ENCODE data around the gene DDX31. TPM values are rescaled to one million over a fixed set of nuclear protein-coding genes. Genes with fewer than 3 reads are reported as not detected.

The DDX31 gene
- total RNA-seq: 13.0 and 14.4 TPM in 2 replicates

GRCh38 chr9:132669698-132670456, at the start of gene DDX31:
Gene DDX31, minus strand, starts transcription at chr9:132669983. Its CDS starts 49 bp downstream, at chr9:132669934.

GRCh38 chr9:132670457-132671391, 941 bp upstream of the DDX31 start, which contains the start of gene GTF3C4:
Gene GTF3C4, plus strand, starts transcription at chr9:132670464. Its CDS starts 135 bp downstream, at chr9:132670599.

GRCh38 chr9:132582276-132582785, 87.5 kb downstream of the DDX31 start, which contains the start of gene BARHL1:
Gene BARHL1, plus strand, starts transcription at chr9:132582606. Its CDS starts 192 bp downstream, at chr9:132582798.

Other genes starting within 250 kb of the DDX31 start
- not detected in 2 replicates for gene BARHL1, start 87.4 kb downstream of the DDX31 start, total RNA-seq
- gene GTF3C4, start 481 bp upstream of the DDX31 start, total RNA-seq: 11.2 and 14.2 TPM in 2 replicates
- gene AK8, start 208.3 kb upstream of the DDX31 start, total RNA-seq: 0.11 and 0.75 TPM in 2 replicates
- 2.1 and 2.6 TPM in 2 replicates for gene SPACA9, start 208.9 kb upstream of the DDX31 start, total RNA-seq

All from uterine smooth muscle cell (primary cell).